GM21737 (cell line): ENCODE results near the gene LAPTM5.
"Not testable (repeated sequence)": the region's sequence is repeated elsewhere in the genome, so short reads cannot be mapped to it uniquely, and the experiment has no call there.

Experiments used
- ATAC-seq: cut with Tn5 transposase; IDR thresholded peaks from one replicate; pipeline ENCODE4 v1.9.1; 2021; ENCODE audit warnings: mild to moderate bottlenecking, moderate library complexity; ENCODE audit not compliant: unreplicated experiment

LAPTM5 gene

DNA sequence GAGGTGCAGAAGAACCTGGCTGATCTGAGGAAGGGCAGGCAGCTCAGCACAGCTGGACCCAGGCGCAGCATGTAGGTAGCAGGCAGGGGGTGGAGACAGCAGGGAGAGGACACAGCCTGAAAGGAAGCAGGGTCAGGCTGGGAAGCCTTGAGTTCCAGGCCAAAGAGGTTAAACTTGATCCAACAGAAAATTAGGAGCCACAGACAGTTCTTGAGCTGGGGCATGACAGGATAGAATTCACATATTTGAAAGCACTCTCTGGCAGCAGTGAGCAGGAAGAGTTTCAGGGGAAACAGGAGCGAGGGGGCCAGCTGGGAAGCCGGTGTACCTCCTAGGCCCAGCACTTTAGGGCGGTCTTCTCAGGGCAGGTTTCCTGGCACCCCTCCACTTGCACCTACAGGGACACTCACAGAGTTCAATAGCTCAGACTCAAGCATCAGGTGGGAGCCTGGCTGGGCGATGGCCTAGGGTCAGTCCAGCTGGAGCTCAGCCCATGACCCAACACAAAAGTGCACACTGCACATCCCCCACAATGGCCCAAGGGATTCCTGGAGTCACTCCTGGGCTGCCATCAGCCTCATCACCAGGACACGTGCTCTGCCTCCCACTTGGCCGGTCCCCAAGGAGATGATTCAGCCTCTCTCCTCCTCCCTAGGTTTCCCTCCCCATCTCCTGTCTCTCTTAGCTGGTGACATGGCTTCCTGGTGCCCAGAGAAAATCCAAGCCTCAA lies 56.9 kb downstream of the LAPTM5 start:
- ATAC-seq: no peak

GRCh38 chr1:30699762-30700161 lies 57.8 kb downstream of the LAPTM5 start:
- ATAC-seq: no peak

- no peak for ATAC-seq
Observed at GRCh38 chr1:30698401-30698981, 59.1 kb downstream of the LAPTM5 start.

DNA sequence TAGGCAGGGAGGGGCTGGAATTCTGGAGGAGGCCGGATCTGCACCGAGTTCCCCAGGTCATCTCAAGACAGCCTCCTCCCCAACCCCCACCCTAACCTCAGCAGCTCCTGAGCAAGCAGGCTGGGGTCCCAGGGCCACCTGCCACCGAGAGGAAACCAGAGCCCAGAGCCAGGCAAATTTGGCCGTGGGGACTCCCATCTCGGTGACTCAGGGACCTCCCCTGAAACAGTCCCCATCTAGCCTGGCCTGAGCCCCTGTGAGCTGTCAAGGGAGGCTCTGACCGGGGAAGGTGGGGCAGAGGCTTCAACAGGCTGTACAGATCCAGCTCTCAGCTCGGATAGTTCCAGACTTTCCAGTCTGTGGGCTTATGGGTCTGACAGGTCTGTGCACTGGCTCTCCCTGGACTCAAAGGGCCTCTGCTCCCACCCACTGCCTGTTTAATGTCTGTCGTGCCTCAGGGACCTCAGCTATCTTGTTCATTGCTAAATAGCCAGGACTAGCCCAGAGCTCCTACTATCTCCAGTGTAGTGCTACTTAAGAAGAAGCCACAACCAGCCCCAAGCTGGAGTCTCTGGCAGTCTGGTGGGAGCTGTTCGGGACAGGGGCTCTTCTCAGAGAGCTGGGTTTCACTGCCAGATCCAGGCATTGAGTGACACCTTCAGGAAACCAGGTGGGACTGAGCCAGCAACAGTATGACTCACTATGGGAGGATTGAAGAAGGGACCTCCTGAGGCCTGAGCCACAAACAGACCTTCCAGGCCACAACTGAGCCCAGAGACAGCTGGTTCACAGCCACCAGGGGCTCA lies 59.8 kb downstream of the LAPTM5 start:
- ATAC-seq: no peak

DNA sequence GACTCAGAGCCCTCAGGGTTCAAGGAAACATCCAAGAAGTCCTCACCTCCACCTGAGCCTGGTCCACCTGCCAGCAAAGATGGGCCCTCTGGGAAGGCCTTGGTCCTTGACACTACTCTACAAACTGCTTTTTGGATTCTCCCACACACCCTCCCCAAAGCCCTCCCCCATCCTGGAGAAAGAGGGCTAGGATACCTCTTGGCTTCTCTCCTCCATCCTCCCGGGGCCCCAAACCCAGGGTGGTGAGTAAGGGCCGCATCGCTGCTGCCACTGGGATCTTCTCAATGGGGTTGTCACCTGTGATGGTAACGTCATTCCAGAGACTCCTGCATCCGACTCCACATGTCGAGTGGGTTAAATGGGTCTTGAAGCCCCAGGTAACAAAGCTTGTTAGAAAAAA lies 60.7 kb downstream of the LAPTM5 start:
- no peak for ATAC-seq

DNA sequence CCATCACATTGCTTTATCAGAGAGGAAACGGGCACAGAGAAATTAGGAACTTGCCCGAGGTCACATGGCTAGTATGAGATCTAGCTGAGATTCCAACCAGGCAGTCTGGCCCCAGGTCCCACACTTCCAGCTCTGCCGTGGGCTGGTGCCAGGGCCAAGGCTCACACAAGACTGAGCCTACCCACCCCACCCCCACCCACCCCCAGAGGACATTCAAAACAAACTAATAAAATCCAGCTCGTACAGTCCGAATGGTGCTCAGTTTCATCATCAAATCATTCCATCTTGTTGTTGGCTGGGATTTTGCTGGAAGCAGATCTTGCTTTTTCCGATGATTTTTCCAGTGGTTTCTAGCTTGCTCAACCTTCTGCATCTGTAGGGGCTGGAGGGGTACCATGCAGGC lies 62.1 kb downstream of the LAPTM5 start:
- no peak for ATAC-seq

DNA sequence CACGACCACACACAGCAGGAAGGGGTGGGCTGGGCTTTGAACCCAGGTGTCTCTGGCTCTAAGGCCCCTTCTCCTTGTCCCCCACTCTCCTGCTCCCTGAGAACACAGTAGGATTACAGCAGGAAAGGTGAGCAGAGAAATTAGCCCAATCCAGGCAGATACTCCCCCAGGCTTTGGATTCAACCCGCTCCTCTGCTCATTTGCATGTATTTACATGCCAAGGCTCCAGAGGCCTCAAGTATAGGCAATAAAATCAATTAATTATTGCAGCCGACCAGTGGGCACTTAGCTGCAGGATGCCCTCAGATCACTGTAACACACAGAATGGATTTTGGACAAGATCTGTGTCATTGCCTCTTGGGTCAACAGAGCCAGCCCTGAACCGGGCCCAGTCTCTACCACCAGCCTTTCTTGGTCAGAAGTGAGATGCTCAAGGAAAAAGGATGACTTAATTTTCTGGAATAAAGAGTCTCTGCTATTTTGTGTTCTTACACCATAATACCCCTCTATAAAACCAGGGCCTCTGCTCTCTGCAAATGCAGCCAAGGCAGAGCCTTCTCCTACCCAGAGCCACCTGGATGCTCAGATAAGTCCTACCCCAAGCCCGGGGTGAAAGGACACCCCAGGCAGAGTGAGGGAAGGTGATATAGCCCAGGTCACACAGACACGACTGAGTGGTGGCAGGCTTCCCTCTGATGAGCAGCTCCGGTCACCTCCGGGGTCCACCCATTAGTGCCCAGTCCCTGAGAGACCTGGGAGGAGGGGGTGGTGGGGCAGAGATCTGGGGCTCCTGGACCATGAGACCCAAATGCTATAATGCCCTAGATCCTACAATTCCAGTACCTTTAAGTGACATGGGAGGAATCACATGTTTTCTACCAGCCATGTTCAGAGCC lies 63.0 kb downstream of the LAPTM5 start:
- ATAC-seq: no peak

- no peak for ATAC-seq
Observed at GRCh38 chr1:30693822-30694221, 63.8 kb downstream of the LAPTM5 start.

DNA sequence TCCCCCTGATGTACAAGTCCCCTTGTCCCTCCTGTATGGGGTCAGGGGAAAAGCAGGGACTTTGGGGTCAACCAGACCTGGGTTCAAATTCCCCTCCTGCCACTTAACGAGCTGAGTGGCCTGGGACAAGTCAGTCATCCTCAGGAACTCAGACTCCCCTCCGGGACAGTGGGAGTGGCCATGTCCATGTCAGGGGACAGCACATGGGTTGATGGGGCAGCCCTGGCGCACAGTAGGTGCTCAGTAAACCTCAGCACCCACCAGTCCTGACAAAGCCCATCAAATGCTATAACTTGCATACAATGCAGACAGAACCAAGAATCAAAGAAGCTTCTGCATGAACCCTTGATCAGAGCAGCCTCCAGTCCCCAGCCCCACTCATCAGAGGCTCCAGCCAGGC lies 64.2 kb downstream of the LAPTM5 start:
- no peak for ATAC-seq

GRCh38 chr1:30692948-30693301 lies 64.6 kb downstream of the LAPTM5 start:
- no peak for ATAC-seq

GRCh38 chr1:30692201-30692947 lies 65.2 kb downstream of the LAPTM5 start:
- no peak for ATAC-seq

DNA sequence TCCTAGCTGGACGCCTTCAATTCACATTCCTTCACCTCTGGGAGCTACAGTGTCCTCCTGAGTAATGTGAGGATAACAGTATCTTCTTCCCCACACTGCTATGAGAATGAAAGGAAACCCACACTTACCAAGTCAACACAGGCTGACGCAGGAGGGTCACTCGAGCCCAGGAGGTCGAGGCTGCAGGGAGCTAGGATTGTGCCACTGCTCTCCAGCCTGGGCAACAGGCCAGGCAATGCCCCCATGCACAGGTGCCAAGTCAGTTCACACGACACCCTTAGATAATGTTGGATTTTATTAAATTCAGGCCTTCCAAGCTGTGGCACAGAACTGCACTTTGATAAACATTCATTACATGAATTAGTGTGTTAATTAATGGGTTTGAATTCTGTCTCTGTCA lies 66.1 kb downstream of the LAPTM5 start:
- ATAC-seq: no peak

DNA sequence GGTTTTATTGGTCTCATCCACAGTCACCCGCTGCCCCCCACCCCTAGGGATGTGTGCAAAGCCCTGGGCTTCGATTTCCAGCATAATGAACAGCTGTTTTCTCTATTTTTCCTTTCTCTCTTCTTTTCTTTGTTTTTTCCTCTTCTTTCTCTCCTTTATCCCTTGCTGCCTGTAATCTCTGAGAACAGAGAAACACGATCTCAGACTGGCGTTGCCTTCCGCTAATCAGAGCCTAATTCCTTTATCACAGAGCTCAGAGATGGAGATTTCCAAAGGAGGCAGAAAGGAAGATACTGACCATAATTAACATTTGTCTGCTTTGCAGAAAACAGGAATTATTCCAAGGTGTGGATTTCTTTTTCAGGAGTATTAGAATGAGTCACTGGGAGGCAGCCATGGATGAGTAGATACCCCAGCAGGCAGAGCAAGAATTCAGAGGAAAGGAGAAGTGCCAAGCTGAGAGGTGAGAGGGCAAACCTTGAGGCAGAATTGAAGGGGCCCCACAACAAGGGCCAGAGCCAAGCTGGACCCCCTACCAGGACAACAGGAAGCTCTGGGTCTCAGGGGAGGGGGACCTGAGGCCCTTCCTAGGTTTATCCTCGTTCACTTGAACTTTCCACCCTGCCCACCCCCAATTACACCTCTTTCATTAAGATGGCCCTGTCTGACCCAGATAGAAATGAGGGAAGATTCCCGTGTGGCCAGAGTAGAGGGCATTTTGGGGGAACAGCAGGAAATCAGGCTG lies 67.5 kb downstream of the LAPTM5 start:
- ATAC-seq: no peak

- no peak for ATAC-seq
Observed at GRCh38 chr1:30688920-30689794, 68.4 kb downstream of the LAPTM5 start.

- not testable (repeated sequence) for ATAC-seq
Observed at GRCh38 chr1:30688516-30688915, 69.1 kb downstream of the LAPTM5 start.

DNA sequence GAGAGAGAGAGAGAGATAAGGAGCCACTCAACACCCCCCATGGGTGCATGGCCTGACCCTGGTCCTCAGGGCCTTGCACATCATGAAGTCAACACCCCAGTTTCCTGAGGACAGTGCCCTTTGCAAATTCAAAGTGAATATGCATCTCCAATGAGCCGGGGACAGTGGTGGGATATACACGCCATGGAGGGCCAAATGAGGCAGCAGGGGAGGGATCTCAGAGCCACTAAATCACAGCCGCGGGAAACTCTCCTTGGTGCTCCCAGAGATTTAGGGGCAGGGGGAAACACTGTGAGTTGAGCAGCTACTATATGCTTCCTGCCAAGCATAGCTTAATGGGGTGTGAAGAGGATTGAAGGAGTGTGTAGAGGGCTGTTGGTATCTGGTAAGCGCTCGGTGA lies 69.7 kb downstream of the LAPTM5 start:
- ATAC-seq: no peak

DNA sequence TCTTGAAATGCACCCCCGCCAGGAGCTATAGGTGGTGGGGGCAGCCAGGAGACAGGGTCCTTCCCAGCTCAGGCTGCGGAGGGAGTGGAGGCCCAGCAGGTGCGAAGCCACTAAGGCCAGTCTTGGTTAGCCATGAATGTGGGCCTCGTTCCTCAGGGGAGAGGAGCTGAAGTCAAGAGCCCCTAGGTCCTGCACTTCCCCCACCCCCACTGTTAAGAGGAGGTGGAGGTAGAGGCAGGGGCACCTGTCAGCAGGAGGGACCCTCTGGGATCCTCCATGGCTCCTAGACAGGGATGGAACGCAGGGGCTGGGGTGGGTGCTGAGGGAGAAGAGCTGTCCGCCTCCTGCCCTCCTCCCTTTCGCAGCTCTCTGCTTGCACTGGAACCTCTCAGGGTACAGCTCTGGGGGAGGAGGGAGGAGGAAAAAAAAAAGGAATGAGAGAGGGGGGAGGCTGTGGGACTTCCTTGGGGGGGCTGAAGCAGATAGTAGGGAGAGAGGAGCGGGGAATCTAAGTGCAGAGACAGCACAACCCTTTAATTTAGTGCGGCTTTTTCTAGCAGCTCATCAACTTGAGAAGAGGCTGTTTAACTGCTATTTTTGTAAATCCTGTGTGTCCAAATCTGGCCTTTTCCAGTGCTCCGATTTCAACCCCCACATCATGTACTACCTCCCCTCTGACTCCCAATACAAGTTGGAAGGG lies 71.2 kb downstream of the LAPTM5 start:
- no peak for ATAC-seq

- no peak for ATAC-seq
Observed at GRCh38 chr1:30685796-30686165, 71.8 kb downstream of the LAPTM5 start.
